H1 (cell line): ENCODE data around the gene SNAI1. TPM values are rescaled to one million over a fixed set of nuclear protein-coding genes. Genes with fewer than 3 reads are reported as not detected.

Experiments
- CTCF ChIA-PET: fragments of 300-600 bp; sonication (Branson Sonifier 250); formaldehyde crosslinking; loops from one replicate; lab custom pipeline; 2021; ENCODE audit not compliant: partially characterized antibody; lab: Charles Lee
- POLR2A ChIA-PET: fragments of 300-600 bp; sonication (Branson Sonifier 250); formaldehyde crosslinking; loops from one replicate; lab custom pipeline; 2021; ENCODE audit warnings: inconsistent platforms; ENCODE audit not compliant: partially characterized antibody; lab: Charles Lee
- DNase-seq, 2 experiments: peaks; one replicate each; pipeline versions ENCODE4 v3.0.0 to v3.0.0-alpha.2; 2010 to 2022; ENCODE audit warnings: low spot score in 2 of 2, low read depth in 1 of 2, mixed read lengths in 1 of 2
- FAIRE-seq: peaks from 2 replicates; lab custom pipeline; 2011; peaks lifted over from hg19 to GRCh38; lab: Jason Lieb, UNC
- H2AFZ ChIP-seq: 2 replicates; pipeline ENCODE4 v1.8.1; 2012; ENCODE audit warnings: low read length, inconsistent platforms
- H2AK5ac ChIP-seq: 2 replicates; pipeline ENCODE4 v1.6.1; 2013; ENCODE audit warnings: low read depth, low read length
- H2BK120ac ChIP-seq: replicated peaks from 2 replicates; pipeline ENCODE3; 2013; ENCODE audit warnings: low read depth, low read length, inconsistent platforms
- H2BK12ac ChIP-seq: 2 replicates; pipeline ENCODE4 v1.6.1; 2013; ENCODE audit warnings: low read depth, low read length
- H2BK15ac ChIP-seq: 2 replicates; pipeline ENCODE4 v1.6.1; 2013; ENCODE audit warnings: low read length
- H2BK20ac ChIP-seq: 2 replicates; pipeline ENCODE4 v1.6.1; 2013; ENCODE audit warnings: low read length
- H2BK5ac ChIP-seq: 2 replicates; pipeline ENCODE4 v1.6.1; 2013; ENCODE audit warnings: low read depth, low read length
- H3K14ac ChIP-seq: 2 replicates; pipeline ENCODE4 v1.6.1; 2013; ENCODE audit warnings: inconsistent platforms; ENCODE audit not compliant: insufficient read length
- H3K18ac ChIP-seq: 2 replicates; pipeline ENCODE4 v1.6.1; 2013; ENCODE audit warnings: low read length; ENCODE audit errors: extremely low read depth
- H3K23ac ChIP-seq: 2 replicates; pipeline ENCODE4 v1.6.1; 2013; ENCODE audit warnings: inconsistent platforms; ENCODE audit not compliant: insufficient read length
- H3K23me2 ChIP-seq: 2 replicates; pipeline ENCODE4 v1.6.1; 2013; ENCODE audit warnings: low read depth, low read length
- H3K27ac ChIP-seq: 2 replicates; pipeline ENCODE4 v1.6.1; 2011; ENCODE audit warnings: low read depth, low read length, inconsistent platforms
- H3K27me3 ChIP-seq, 4 experiments: replicated peaks in 1 of 4; 1 replicate in 1 of 4; 2 replicates in 3 of 4; pipeline versions ENCODE4 v1.6.1 to v1.8.1; 2011 to 2013; ENCODE audit warnings: low read length in 3 of 4, mild to moderate bottlenecking in 3 of 4, inconsistent platforms in 2 of 4, mixed read lengths in 2 of 4, moderate library complexity in 1 of 4; ENCODE audit not compliant: control insufficient read depth in 3 of 4, insufficient read depth in 3 of 4; ENCODE audit errors: extremely low read depth in 1 of 4
- H3K36me3 ChIP-seq, 4 experiments: 2 replicates each; pipeline versions ENCODE4 v1.6.1 to v1.8.1; 2011 to 2013; ENCODE audit warnings: mild to moderate bottlenecking in 4 of 4, low read length in 3 of 4, moderate library complexity in 2 of 4, control low read depth in 1 of 4, inconsistent platforms in 1 of 4; ENCODE audit not compliant: insufficient read depth in 4 of 4, control insufficient read depth in 2 of 4
- H3K4ac ChIP-seq: replicated peaks from 2 replicates; pipeline ENCODE3; 2013; ENCODE audit warnings: low read length, low read depth, mixed read lengths, inconsistent platforms; ENCODE audit not compliant: insufficient read length
- H3K4me1 ChIP-seq, 4 experiments: replicated peaks in 1 of 4; 1 replicate in 1 of 4; 2 replicates in 3 of 4; pipeline versions ENCODE4 v1.6.1 to v1.8.1; 2011 to 2013; ENCODE audit warnings: low read length in 3 of 4, inconsistent platforms in 2 of 4, mixed read lengths in 1 of 4; ENCODE audit not compliant: insufficient read depth in 4 of 4, control insufficient read depth in 3 of 4
- H3K4me2 ChIP-seq, 2 experiments: 2 replicates each; pipeline versions ENCODE4 v1.6.1 to v1.8.1; 2011 to 2013; ENCODE audit warnings: low read depth in 2 of 2, low read length in 2 of 2, control low read depth in 1 of 2, inconsistent platforms in 1 of 2, mild to moderate bottlenecking in 1 of 2; ENCODE audit not compliant: insufficient read depth in 1 of 2
- H3K4me3 ChIP-seq, 4 experiments: fragments of 200-600, 300-600 bp in 1 of 4; sonication (generic), shearing (Covaris generic), sonication (Bioruptor Twin) in 1 of 4; 2 replicates each; pipeline versions ENCODE4 v1.5.1 to v1.8.1; 2011 to 2016; ENCODE audit warnings: low read length in 4 of 4, low read depth in 3 of 4, control low read depth in 2 of 4, inconsistent platforms in 2 of 4, mild to moderate bottlenecking in 2 of 4, mixed read lengths in 1 of 4, moderate library complexity in 1 of 4; ENCODE audit not compliant: insufficient read depth in 2 of 4; ENCODE audit errors: extremely low read depth in 1 of 4
- H3K56ac ChIP-seq: replicated peaks from 2 replicates; pipeline ENCODE3; 2013; ENCODE audit warnings: low read depth, mild to moderate bottlenecking, mixed read lengths, low read length, inconsistent platforms; ENCODE audit not compliant: insufficient read length
- H3K79me1 ChIP-seq: 2 replicates; pipeline ENCODE4 v1.6.1; 2013; ENCODE audit warnings: low read depth, low read length, control low read depth
- H3K79me2 ChIP-seq, 2 experiments: 2 replicates each; pipeline versions ENCODE4 v1.6.1 to v1.8.1; 2012 to 2013; ENCODE audit warnings: low read length in 2 of 2, mild to moderate bottlenecking in 2 of 2, inconsistent platforms in 1 of 2; ENCODE audit not compliant: insufficient read depth in 2 of 2, control insufficient read depth in 1 of 2
- H3K9ac ChIP-seq, 4 experiments: replicated peaks in 1 of 4; 1 replicate in 1 of 4; 2 replicates in 3 of 4; pipeline versions ENCODE4 v1.6.1 to v1.8.1; 2011 to 2013; ENCODE audit warnings: low read depth in 3 of 4, low read length in 3 of 4, control low read depth in 2 of 4, mild to moderate bottlenecking in 2 of 4, moderate library complexity in 2 of 4, inconsistent platforms in 1 of 4; ENCODE audit errors: extremely low read depth in 1 of 4
- H3K9me3 ChIP-seq, 2 experiments: 2 replicates each; pipeline versions ENCODE4 v1.6.1 to v1.8.1; 2012 to 2013; ENCODE audit warnings: mild to moderate bottlenecking in 2 of 2, moderate library complexity in 2 of 2, control low read depth in 1 of 2, inconsistent platforms in 1 of 2, low read depth in 1 of 2, low read length in 1 of 2, mixed read lengths in 1 of 2; ENCODE audit not compliant: insufficient read depth in 2 of 2
- H4K20me1 ChIP-seq, 2 experiments: replicated peaks in 1 of 2; 2 replicates each; pipeline versions ENCODE3 to v1.8.1; 2011 to 2013; ENCODE audit warnings: inconsistent platforms in 2 of 2, low read length in 2 of 2, mild to moderate bottlenecking in 1 of 2; ENCODE audit not compliant: insufficient read depth in 2 of 2, control insufficient read depth in 1 of 2
- H4K5ac ChIP-seq: 2 replicates; pipeline ENCODE4 v1.6.1; 2013; ENCODE audit warnings: low read length, low read depth, mixed read lengths, inconsistent platforms; ENCODE audit not compliant: insufficient read length
- H4K8ac ChIP-seq: 2 replicates; pipeline ENCODE4 v1.8.0; 2013; ENCODE audit warnings: mild to moderate bottlenecking, moderate library complexity, low read length, inconsistent platforms; ENCODE audit not compliant: insufficient read depth; ENCODE audit errors: extremely low read depth
- H4K91ac ChIP-seq: replicated peaks from 2 replicates; pipeline ENCODE3; 2013; ENCODE audit warnings: low read length, mixed read lengths, inconsistent platforms; ENCODE audit not compliant: insufficient read length
- BCL11A ChIP-seq, 2 experiments: IDR thresholded peaks; one replicate each; pipeline ENCODE4 v1.6.1; 2011; ENCODE audit warnings: low read depth in 2 of 2, low read length in 2 of 2, mild to moderate bottlenecking in 2 of 2
- BRCA1 ChIP-seq: IDR thresholded peaks from 2 replicates; pipeline ENCODE4 v1.6.1; 2012; ENCODE audit warnings: low read depth, low read length, improper control_type of control experiment
- CHD1 ChIP-seq: IDR thresholded peaks from 2 replicates; pipeline ENCODE4 v1.6.1; 2012; ENCODE audit warnings: low read depth, low read length, improper control_type of control experiment
- CTBP2 ChIP-seq: IDR thresholded peaks from 2 replicates; pipeline ENCODE4 v1.7.0; 2011; ENCODE audit warnings: borderline replicate concordance, mild to moderate bottlenecking, moderate library complexity, mixed read lengths, low read length; ENCODE audit not compliant: insufficient read depth, insufficient read length
- GABPA ChIP-seq: IDR thresholded peaks from 2 replicates; pipeline ENCODE4 v1.6.1; 2011; ENCODE audit warnings: mild to moderate bottlenecking, low read length, moderate library complexity, borderline replicate concordance; ENCODE audit not compliant: insufficient read depth
- JUND ChIP-seq: IDR thresholded peaks from 2 replicates; pipeline ENCODE4 v1.6.1; 2011; ENCODE audit warnings: mild to moderate bottlenecking, improper control_type of control experiment, low read length
- SIRT6 ChIP-seq: IDR thresholded peaks from one replicate; pipeline ENCODE4 v1.7.1; 2012; ENCODE audit warnings: low read length, inconsistent platforms
- SP1 ChIP-seq: IDR thresholded peaks from 2 replicates; pipeline ENCODE4 v1.6.1; 2011; ENCODE audit warnings: low read depth, low read length
- YY1 ChIP-seq: IDR thresholded peaks from 2 replicates; pipeline ENCODE4 v1.6.1; 2011; ENCODE audit warnings: low read depth, mild to moderate bottlenecking, low read length
- WGBS, 2 experiments: shearing (Covaris generic) in 1 of 2; methylation state at CpG; one replicate each; pipeline versions ENCODE4 v1.1.6 to v1.1.7; 2013 to 2015; ENCODE audit warnings: low lambda C conversion rate in 2 of 2, mixed read lengths in 2 of 2, inconsistent platforms in 1 of 2, low coverage in 1 of 2, missing lambda C conversion rate in 1 of 2; ENCODE audit not compliant: insufficient replicate concordance in 2 of 2, insufficient coverage in 1 of 2, insufficient read length in 1 of 2; ENCODE audit errors: extremely low coverage in 1 of 2, missing lambda C conversion rate in 1 of 2; 5-methylcytosine and 5-hydroxymethylcytosine counted together
- polyA plus RNA-seq, 7 experiments: library from polyadenylated mRNA; depleted of rRNA in 3 of 7; stranded (reverse) in 5 of 7; unstranded in 2 of 7; fragments of >200 nt in 5 of 7; fragments of 200-250 nt in 2 of 7; gene quantifications; 1 replicate in 5 of 7; 2 replicates in 1 of 7; 4 replicates in 1 of 7; pipeline versions ENCODE4 v1.2.1 to v1.2.3, GENCODE V29; 2011 to 2013; ENCODE audit warnings: missing spikeins in 2 of 7, mixed read lengths in 2 of 7
- total RNA-seq: library from RNA; stranded (reverse); fragmentation: NEBNext Ultra II Directional; extraction: Animal tissue kit (Norgen Biotek cat#: 25700); gene quantifications from 2 replicates; pipeline ENCODE4 v1.2.1, GENCODE V29; 2021

The SNAI1 gene
- total and polyA plus RNA-seq, 2 of the 8 experiments (the other 6 are each of a cell fraction or from before 2014, with no cell fraction given), result 6.5 to 8.0 TPM

GRCh38 chr20:49976542-49976941, 6.2 kb upstream of the SNAI1 start:
- H4K20me1 ChIP-seq, result no peaks in the 10 kb centered on the region
- no peak overlapping the region for H3K18ac ChIP-seq
- H2BK120ac ChIP-seq, result no peak overlapping the region
- H4K5ac ChIP-seq, result no peak overlapping the region
- no peak overlapping the region for H3K4me2 ChIP-seq
- H3K23ac ChIP-seq, result no peak overlapping the region
- no peaks in the 10 kb centered on the region for H3K36me3 ChIP-seq
- no peak overlapping the region for H2AFZ ChIP-seq
- H3K14ac ChIP-seq, result no peak overlapping the region
- H3K9ac ChIP-seq, result no peak overlapping the region
- no peak overlapping the region for H2BK12ac ChIP-seq
- H3K56ac ChIP-seq, result no peak overlapping the region
- H2BK5ac ChIP-seq, result no peak overlapping the region
- DNase-seq, result no peak
- peaks cover 0 to 10% (median 5%) of the 10 kb centered on the region in 4 experiments; a peak in 6 of 7 replicates for H3K27me3 ChIP-seq
- POLR2A ChIA-PET, result interaction anchor here (0.7 to 15.6 kb wide), 3 partner anchors 12 to 146 kb away, joined by 3 to 287 read pairs (median 3); no protein-coding TSS in a partner anchor
- no peak overlapping the region for H3K4ac ChIP-seq
- H4K8ac ChIP-seq, result no peak overlapping the region
- H3K4me1 ChIP-seq, result peaks cover 0 to 11% (median 6%) of the 10 kb centered on the region in 4 experiments
- no peaks in the 10 kb centered on the region for H3K79me2 ChIP-seq
- H2BK20ac ChIP-seq, result no peak overlapping the region
- no peak overlapping the region for H3K4me3 ChIP-seq
- no peaks in the 10 kb centered on the region for H3K9me3 ChIP-seq
- H2AK5ac ChIP-seq, result no peak overlapping the region
- CTCF ChIA-PET, result interaction anchor here (0.7 to 21.7 kb wide), 9 partner anchors 9 to 109 kb away, joined by 3 to 514 read pairs (median 3); no protein-coding TSS in a partner anchor
- H3K79me1 ChIP-seq, result no peaks in the 10 kb centered on the region
- WGBS, 2 experiments, result 80% methylated on average over 2 of the region's 2 CpGs; no CpG with 5 or more reads in 1 of the 2 experiments
- no peak for FAIRE-seq
- H3K23me2 ChIP-seq, result no peaks in the 10 kb centered on the region; the same call in 1 of the 2 replicates
- no peak overlapping the region for H4K91ac ChIP-seq
- H2BK15ac ChIP-seq, result no peak overlapping the region
- TF ChIP-seq SP1 (no peak), BCL11A (IDR thresholded peaks at IDR 0.05; ENCODE audit: low read depth in 2 of 2, low read length in 2 of 2) (no peak), GABPA (no peak), CTBP2 (no peak), JUND (no peak), BRCA1 (no peak), SIRT6 (no peak), CHD1 (no peak), YY1 (no peak)
- TF ChIP-seq, all 59 proteins: peak for 0
- no peak overlapping the region for H3K27ac ChIP-seq
